Ishikawa (cell line): ENCODE results near the gene LZTS2.

ENCODE experiments used
- CEBPB ChIP-seq: IDR thresholded peaks from 2 replicates; pipeline ENCODE4 v1.6.1; 2012
- CREB1 ChIP-seq: IDR thresholded peaks from 2 replicates; pipeline ENCODE4 v1.6.1; 2012; ENCODE audit warnings: low read depth
- EGR1 ChIP-seq: IDR thresholded peaks from 2 replicates; pipeline ENCODE4 v1.6.1; 2012
- EP300 ChIP-seq: IDR thresholded peaks from 2 replicates; pipeline ENCODE4 v1.6.1; 2012; ENCODE audit warnings: borderline replicate concordance
- FOXM1 ChIP-seq: IDR thresholded peaks from 2 replicates; pipeline ENCODE4 v1.6.1; 2012; ENCODE audit warnings: low read depth, borderline replicate concordance
- MAX ChIP-seq: IDR thresholded peaks from 2 replicates; pipeline ENCODE4 v1.6.1; 2012
- NFIC ChIP-seq: IDR thresholded peaks from 2 replicates; pipeline ENCODE4 v1.6.1; 2012
- RAD21 ChIP-seq: IDR thresholded peaks from 2 replicates; pipeline ENCODE4 v1.6.1; 2012; ENCODE audit warnings: low read depth
- REST ChIP-seq: IDR thresholded peaks from 2 replicates; pipeline ENCODE4 v1.6.1; 2012; ENCODE audit warnings: low read depth, mild to moderate bottlenecking
- TAF1 ChIP-seq: IDR thresholded peaks from 2 replicates; pipeline ENCODE4 v1.6.1; 2012; ENCODE audit warnings: low read depth, mild to moderate bottlenecking
- TCF12 ChIP-seq: IDR thresholded peaks from 2 replicates; pipeline ENCODE4 v1.6.1; 2012; ENCODE audit warnings: low read depth
- TEAD4 ChIP-seq: IDR thresholded peaks from 2 replicates; pipeline ENCODE4 v1.6.1; 2012
- USF1 ChIP-seq: IDR thresholded peaks from 2 replicates; pipeline ENCODE4 v1.6.1; 2012
- YY1 ChIP-seq: IDR thresholded peaks from 2 replicates; pipeline ENCODE4 v1.6.1; 2012; ENCODE audit warnings: low read depth
- ZBTB7A ChIP-seq: IDR thresholded peaks from 2 replicates; pipeline ENCODE4 v1.6.1; 2012; ENCODE audit warnings: low read depth

The LZTS2 gene

GRCh38 chr10:100970914-100971811, 28.4 kb upstream of the LZTS2 start:
- no peak for TF ChIP-seq TCF12
- TF ChIP-seq MAX: no peak
- no peak for TF ChIP-seq TEAD4
- no peak for TF ChIP-seq CREB1
- no peak for TF ChIP-seq NFIC
- no peak for TF ChIP-seq EP300
- no peak for TF ChIP-seq REST
- no peak for TF ChIP-seq EGR1
- TF ChIP-seq CEBPB: no peak
- TF ChIP-seq FOXM1: no peak

GRCh38 chr10:100972115-100972903, 27.3 kb upstream of the LZTS2 start:
- TF ChIP-seq CREB1: no peak
- TF ChIP-seq USF1: no peak
- no peak for TF ChIP-seq RAD21
- TF ChIP-seq YY1: no peak
- no peak for TF ChIP-seq FOXM1
- no peak for TF ChIP-seq CEBPB
- TF ChIP-seq ZBTB7A: no peak
- no peak for TF ChIP-seq TCF12
- TF ChIP-seq TAF1: no peak
- no peak for TF ChIP-seq EP300

- no peak for TF ChIP-seq EP300
- TF ChIP-seq REST: no peak
- no peak for TF ChIP-seq MAX
- no peak for TF ChIP-seq ZBTB7A
- no peak for TF ChIP-seq USF1
- no peak for TF ChIP-seq CEBPB
- TF ChIP-seq RAD21: no peak
- no peak for TF ChIP-seq TEAD4
- TF ChIP-seq NFIC: no peak
- TF ChIP-seq TCF12: no peak
- TF ChIP-seq TAF1: no peak
- TF ChIP-seq YY1: no peak
- TF ChIP-seq CREB1: no peak
- TF ChIP-seq FOXM1: no peak
- TF ChIP-seq EGR1: no peak
Measured at GRCh38 chr10:100972904-100973535, 26.6 kb upstream of the LZTS2 start.

- no peak for TF ChIP-seq EP300
- TF ChIP-seq YY1: no peak
Measured at GRCh38 chr10:100976906-100977305, 22.7 kb upstream of the LZTS2 start.

GRCh38 chr10:100977436-100977835, 22.2 kb upstream of the LZTS2 start:
- TF ChIP-seq USF1 (no peak), ZBTB7A (no peak), RAD21 (no peak), YY1 (no peak), NFIC (no peak), TAF1 (no peak), EP300 (no peak), MAX (no peak), CREB1 (no peak), CEBPB (no peak), TEAD4 (no peak), TCF12 (no peak), EGR1 (no peak), FOXM1 (no peak), REST (no peak)
